Measurements from ENCODE around the gene ZNF407.

ZNF407 gene

GRCh38 chr18:74989134-74989533 lies 391.5 kb downstream of the ZNF407 start:
- Histone ChIP-seq H3K4me3 (ENCODE audit: low read length) (no peak overlapping the region), H3K4me1 (ENCODE audit: control insufficient read depth, low read length) (no peaks in the 10 kb centered on the region), H3K4me2 (ENCODE audit: low read length) (no peak overlapping the region), H3F3A (ENCODE audit: control insufficient read depth, insufficient read depth) (no peaks in the 10 kb centered on the region), H3K9me3 (ENCODE audit: control insufficient read depth, insufficient read depth, low read length) (no peaks in the 10 kb centered on the region), H3K9me2 (replicated peaks; ENCODE audit: control insufficient read depth, low read length) (no peaks in the 10 kb centered on the region), H3K27ac (ENCODE audit: low read depth, low read length) (no peak overlapping the region), H3K79me2 (ENCODE audit: control insufficient read depth, low read length) (no peaks in the 10 kb centered on the region), H4K20me1 (ENCODE audit: control insufficient read depth, insufficient read depth, low read depth, low read length) (no peaks in the 10 kb centered on the region), H3K36me3 (ENCODE audit: control insufficient read depth, low read length) (no peaks in the 10 kb centered on the region), H3K27me3 (ENCODE audit: control insufficient read depth, low read length) (no peaks in the 10 kb centered on the region)
- no peak for TF ChIP-seq CTCF (IDR thresholded peaks at IDR 0.05; ENCODE audit: low read depth, low read length, poor library complexity, severe bottlenecking)
- no peak for TF ChIP-seq EZH2phosphoT487 (IDR thresholded peaks at IDR 0.05; ENCODE audit: borderline replicate concordance, low read length)

GRCh38 chr18:74990563-74991081 lies 393.0 kb downstream of the ZNF407 start:
- Histone ChIP-seq H3K79me2 (ENCODE audit: control insufficient read depth, low read length) (no peaks in the 10 kb centered on the region), H4K20me1 (ENCODE audit: control insufficient read depth, insufficient read depth, low read depth, low read length) (no peaks in the 10 kb centered on the region), H3K9me2 (replicated peaks; ENCODE audit: control insufficient read depth, low read length) (no peaks in the 10 kb centered on the region), H3F3A (ENCODE audit: control insufficient read depth, insufficient read depth) (no peaks in the 10 kb centered on the region), H3K4me3 (ENCODE audit: low read length) (no peak overlapping the region), H3K4me2 (ENCODE audit: low read length) (no peak overlapping the region), H3K9me3 (ENCODE audit: control insufficient read depth, insufficient read depth, low read length) (no peaks in the 10 kb centered on the region), H3K36me3 (ENCODE audit: control insufficient read depth, low read length) (no peaks in the 10 kb centered on the region), H3K27ac (ENCODE audit: low read depth, low read length) (no peak overlapping the region), H3K27me3 (ENCODE audit: control insufficient read depth, low read length) (no peaks in the 10 kb centered on the region), H3K4me1 (ENCODE audit: control insufficient read depth, low read length) (no peaks in the 10 kb centered on the region; the same call in 1 of the 2 replicates)
- no peak for TF ChIP-seq EZH2phosphoT487 (IDR thresholded peaks at IDR 0.05; ENCODE audit: borderline replicate concordance, low read length)

- no peaks in the 10 kb centered on the region for H3F3A ChIP-seq (ENCODE audit: control insufficient read depth, insufficient read depth)
- H3K36me3 ChIP-seq (ENCODE audit: control insufficient read depth, low read length) = no peaks in the 10 kb centered on the region
- no peak overlapping the region for H3K4me3 ChIP-seq (ENCODE audit: low read length)
- no peaks in the 10 kb centered on the region for H4K20me1 ChIP-seq (ENCODE audit: control insufficient read depth, insufficient read depth, low read depth, low read length)
- no peaks in the 10 kb centered on the region for H3K9me2 ChIP-seq (replicated peaks; ENCODE audit: control insufficient read depth, low read length)
- H3K27me3 ChIP-seq (ENCODE audit: control insufficient read depth, low read length) = no peaks in the 10 kb centered on the region
- no peak overlapping the region for H3K27ac ChIP-seq (ENCODE audit: low read depth, low read length)
- no peaks in the 10 kb centered on the region for H3K9me3 ChIP-seq (ENCODE audit: control insufficient read depth, insufficient read depth, low read length)
- no peaks in the 10 kb centered on the region for H3K79me2 ChIP-seq (ENCODE audit: control insufficient read depth, low read length)
- TF ChIP-seq CTCF (IDR thresholded peaks at IDR 0.05; ENCODE audit: low read depth, low read length, poor library complexity, severe bottlenecking) = no peak
- TF ChIP-seq EZH2phosphoT487 (IDR thresholded peaks at IDR 0.05; ENCODE audit: borderline replicate concordance, low read length) = no peak
- H3K4me1 ChIP-seq (ENCODE audit: control insufficient read depth, low read length) = no peaks in the 10 kb centered on the region; the same call in 1 of the 2 replicates
- H3K4me2 ChIP-seq (ENCODE audit: low read length) = no peak overlapping the region
These were observed 397.1 kb downstream of the ZNF407 start for GRCh38 chr18:74994502-74995418.

- no peaks in the 10 kb centered on the region for H3K36me3 ChIP-seq (ENCODE audit: control insufficient read depth, low read length)
- no peaks in the 10 kb centered on the region for H3K9me3 ChIP-seq (ENCODE audit: control insufficient read depth, insufficient read depth, low read length)
- H3K4me2 ChIP-seq (ENCODE audit: low read length) = no peak overlapping the region
- no peak overlapping the region for H3K27ac ChIP-seq (ENCODE audit: low read depth, low read length)
- no peaks in the 10 kb centered on the region for H3F3A ChIP-seq (ENCODE audit: control insufficient read depth, insufficient read depth)
- H3K4me3 ChIP-seq (ENCODE audit: low read length) = no peak overlapping the region
- H3K9me2 ChIP-seq (replicated peaks; ENCODE audit: control insufficient read depth, low read length) = no peaks in the 10 kb centered on the region
- no peaks in the 10 kb centered on the region; the same call in 1 of the 2 replicates for H3K4me1 ChIP-seq (ENCODE audit: control insufficient read depth, low read length)
- no peaks in the 10 kb centered on the region for H3K79me2 ChIP-seq (ENCODE audit: control insufficient read depth, low read length)
- H3K27me3 ChIP-seq (ENCODE audit: control insufficient read depth, low read length) = no peaks in the 10 kb centered on the region
- H4K20me1 ChIP-seq (ENCODE audit: control insufficient read depth, insufficient read depth, low read depth, low read length) = no peaks in the 10 kb centered on the region
- TF ChIP-seq CTCF (IDR thresholded peaks at IDR 0.05; ENCODE audit: low read depth, low read length, poor library complexity, severe bottlenecking) (no peak), EZH2phosphoT487 (IDR thresholded peaks at IDR 0.05; ENCODE audit: borderline replicate concordance, low read length) (no peak)
These were observed 397.7 kb downstream of the ZNF407 start for GRCh38 chr18:74995419-74995736.
